ENCODE measurements around the gene ENPP6. TPM values are rescaled to one million over a fixed set of nuclear protein-coding genes. Genes with fewer than 3 reads are reported as not detected.
A peak's percentile ranks its signal among the peaks of the same experiment; 100 is the strongest.

ENPP6 gene
- total RNA-seq, 2 experiments from 2014 or later, result not detected

DNA sequence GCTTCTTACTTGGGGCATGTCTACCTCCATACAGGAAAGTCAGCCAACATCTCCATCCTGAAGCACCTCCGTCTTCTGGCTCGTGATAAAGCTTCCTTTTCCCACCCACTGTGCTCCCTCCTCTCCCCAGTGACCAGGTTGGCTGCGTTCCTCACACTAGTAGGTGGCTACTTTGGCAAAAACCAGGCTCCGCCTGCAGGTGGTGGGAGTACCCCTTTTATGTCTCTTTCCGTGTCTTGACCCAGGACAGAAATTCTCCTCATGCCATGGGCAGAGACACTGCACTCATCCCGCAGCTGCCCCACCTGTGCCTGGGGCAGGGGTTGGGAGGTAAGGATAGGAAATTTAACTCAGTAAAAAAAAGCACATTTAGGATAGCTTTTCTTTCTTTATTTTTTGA lies 50.9 kb downstream of the ENPP6 start:
- H3K4me2 ChIP-seq (ENCODE audit: low read length), result no peak overlapping the region
- no peaks in the 10 kb centered on the region for H3K9me3 ChIP-seq (ENCODE audit: low read length)
- H3K27ac ChIP-seq (ENCODE audit: low read depth, low read length, poor library complexity, severe bottlenecking), result no peak overlapping the region
- no TSS peak for BruUV-seq (replicated peaks)
- no peaks in the 10 kb centered on the region for H3K79me2 ChIP-seq (ENCODE audit: insufficient read depth, low read depth, low read length)
- POLR2A ChIA-PET, result interaction anchor here (1.3 kb wide), 1 partner anchor 13 kb away, joined by 3 read pairs; no protein-coding TSS in a partner anchor
- H3K4me1 ChIP-seq (ENCODE audit: insufficient read depth, low read length, poor library complexity, severe bottlenecking), result no peaks in the 10 kb centered on the region
- CTCF ChIA-PET (ENCODE audit: unreplicated experiment), result interaction anchor here (0.9 kb wide), 1 partner anchor 10 kb away, joined by 3 read pairs; no protein-coding TSS in a partner anchor
- no peaks in the 10 kb centered on the region for H3K9me2 ChIP-seq (ENCODE audit: insufficient read depth, low read length)
- no peaks in the 10 kb centered on the region for H3K36me3 ChIP-seq (ENCODE audit: insufficient read depth, low read length)
- intact Hi-C loops (cut with micrococcal nuclease; ENCODE audit: unreplicated experiment), result loop anchor here (10.0 kb wide), 1 partner anchor 692 kb away; no protein-coding TSS in a partner anchor
- H3K4me3 ChIP-seq (ENCODE audit: low read depth, low read length, poor library complexity, severe bottlenecking), result no peak overlapping the region
- TF ChIP-seq EZH2phosphoT487 (IDR thresholded peaks at IDR 0.05; ENCODE audit: borderline replicate concordance, low read depth, low read length), result no peak
- TF ChIP-seq, protein P1, sequence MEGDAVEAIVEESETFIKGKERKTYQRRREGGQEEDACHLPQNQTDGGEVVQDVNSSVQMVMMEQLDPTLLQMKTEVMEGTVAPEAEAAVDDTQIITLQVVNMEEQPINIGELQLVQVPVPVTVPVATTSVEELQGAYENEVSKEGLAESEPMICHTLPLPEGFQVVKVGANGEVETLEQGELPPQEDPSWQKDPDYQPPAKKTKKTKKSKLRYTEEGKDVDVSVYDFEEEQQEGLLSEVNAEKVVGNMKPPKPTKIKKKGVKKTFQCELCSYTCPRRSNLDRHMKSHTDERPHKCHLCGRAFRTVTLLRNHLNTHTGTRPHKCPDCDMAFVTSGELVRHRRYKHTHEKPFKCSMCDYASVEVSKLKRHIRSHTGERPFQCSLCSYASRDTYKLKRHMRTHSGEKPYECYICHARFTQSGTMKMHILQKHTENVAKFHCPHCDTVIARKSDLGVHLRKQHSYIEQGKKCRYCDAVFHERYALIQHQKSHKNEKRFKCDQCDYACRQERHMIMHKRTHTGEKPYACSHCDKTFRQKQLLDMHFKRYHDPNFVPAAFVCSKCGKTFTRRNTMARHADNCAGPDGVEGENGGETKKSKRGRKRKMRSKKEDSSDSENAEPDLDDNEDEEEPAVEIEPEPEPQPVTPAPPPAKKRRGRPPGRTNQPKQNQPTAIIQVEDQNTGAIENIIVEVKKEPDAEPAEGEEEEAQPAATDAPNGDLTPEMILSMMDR (conservative IDR thresholded peaks at IDR 0.05; ENCODE audit: low read length), result no peak
- no peaks in the 10 kb centered on the region for H4K20me1 ChIP-seq (ENCODE audit: insufficient read depth, low read length)
- no peak for DNase-seq (ENCODE audit: low spot score)
- H2AFZ ChIP-seq (ENCODE audit: low read length), result no peak overlapping the region

DNA sequence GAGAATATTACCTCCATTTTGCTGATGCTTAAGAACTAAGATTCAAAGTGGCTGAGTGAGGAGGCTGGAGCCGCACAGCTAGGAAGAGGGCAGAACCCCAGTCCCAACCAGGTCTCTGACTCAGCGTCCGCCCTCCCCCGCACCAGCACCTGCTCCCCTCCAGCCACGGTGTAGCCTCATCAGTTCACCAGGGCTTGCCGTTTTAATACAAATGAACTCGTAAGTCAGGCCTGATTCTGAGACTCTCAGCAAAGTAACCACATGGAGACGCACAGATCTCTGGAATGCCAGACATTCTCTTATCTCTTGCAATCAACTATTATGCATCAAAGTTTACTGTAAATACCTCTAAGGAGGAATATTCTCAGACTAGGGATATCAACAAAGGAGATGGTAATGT lies 52.4 kb downstream of the ENPP6 start:
- no peaks in the 10 kb centered on the region for H3K9me3 ChIP-seq (ENCODE audit: low read length)
- no peaks in the 10 kb centered on the region for H3K9me2 ChIP-seq (ENCODE audit: insufficient read depth, low read length)
- no TSS peak for BruUV-seq (replicated peaks)
- no peak overlapping the region for H2AFZ ChIP-seq (ENCODE audit: low read length)
- no peak for DNase-seq (ENCODE audit: low spot score)
- H4K20me1 ChIP-seq (ENCODE audit: insufficient read depth, low read length), result no peaks in the 10 kb centered on the region
- POLR2A ChIA-PET, result interaction anchor here (1.3 kb wide), 1 partner anchor 11 kb away, joined by 3 read pairs; no protein-coding TSS in a partner anchor
- no peaks in the 10 kb centered on the region for H3K79me2 ChIP-seq (ENCODE audit: insufficient read depth, low read depth, low read length)
- no peak overlapping the region for H3K4me3 ChIP-seq (ENCODE audit: low read depth, low read length, poor library complexity, severe bottlenecking)
- TF ChIP-seq EZH2phosphoT487 (IDR thresholded peaks at IDR 0.05; ENCODE audit: borderline replicate concordance, low read depth, low read length), result no peak
- TF ChIP-seq, protein P1 (conservative IDR thresholded peaks at IDR 0.05; ENCODE audit: low read length), result no peak
- CTCF ChIA-PET (ENCODE audit: unreplicated experiment), result no interaction called here
- no peaks in the 10 kb centered on the region for H3K36me3 ChIP-seq (ENCODE audit: insufficient read depth, low read length)
- H3K4me1 ChIP-seq (ENCODE audit: insufficient read depth, low read length, poor library complexity, severe bottlenecking), result no peaks in the 10 kb centered on the region
- no peak overlapping the region for H3K27ac ChIP-seq (ENCODE audit: low read depth, low read length, poor library complexity, severe bottlenecking)
- intact Hi-C loops (cut with micrococcal nuclease; ENCODE audit: unreplicated experiment), result loop anchor here (10.0 kb wide), 1 partner anchor 690 kb away; no protein-coding TSS in a partner anchor
- no peak overlapping the region for H3K4me2 ChIP-seq (ENCODE audit: low read length)

DNA sequence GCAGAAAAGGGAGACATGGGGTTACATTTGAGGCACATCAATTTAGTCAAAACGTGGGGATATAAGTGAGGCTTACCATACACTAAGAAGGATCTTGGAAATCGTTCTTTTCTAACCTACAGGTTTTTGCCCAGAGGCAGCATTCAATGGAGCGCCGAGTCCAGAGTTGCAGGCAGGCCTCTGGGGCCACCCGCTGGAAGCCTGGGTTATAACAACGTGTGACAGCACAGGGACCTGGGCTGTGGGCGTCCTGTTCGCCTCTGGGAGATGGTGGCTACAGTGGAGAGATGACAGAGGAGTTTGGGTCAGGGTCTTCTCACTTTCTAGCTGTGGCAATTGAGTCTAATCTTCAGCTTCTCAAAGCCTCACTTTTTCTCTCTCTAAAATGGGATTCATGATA lies 53.9 kb downstream of the ENPP6 start:
- Histone ChIP-seq H2AFZ (ENCODE audit: low read length) (no peak overlapping the region), H4K20me1 (ENCODE audit: insufficient read depth, low read length) (no peaks in the 10 kb centered on the region), H3K4me3 (ENCODE audit: low read depth, low read length, poor library complexity, severe bottlenecking) (no peak overlapping the region), H3K9me3 (ENCODE audit: low read length) (no peaks in the 10 kb centered on the region), H3K79me2 (ENCODE audit: insufficient read depth, low read depth, low read length) (no peaks in the 10 kb centered on the region), H3K36me3 (ENCODE audit: insufficient read depth, low read length) (no peaks in the 10 kb centered on the region), H3K4me1 (ENCODE audit: insufficient read depth, low read length, poor library complexity, severe bottlenecking) (no peaks in the 10 kb centered on the region), H3K27ac (ENCODE audit: low read depth, low read length, poor library complexity, severe bottlenecking) (no peak overlapping the region), H3K4me2 (ENCODE audit: low read length) (no peak overlapping the region), H3K9me2 (ENCODE audit: insufficient read depth, low read length) (no peaks in the 10 kb centered on the region)
- TF ChIP-seq EZH2phosphoT487 (IDR thresholded peaks at IDR 0.05; ENCODE audit: borderline replicate concordance, low read depth, low read length), result no peak
- TF ChIP-seq, protein P1 (conservative IDR thresholded peaks at IDR 0.05; ENCODE audit: low read length), result peak; percentile 67
- intact Hi-C loops (cut with micrococcal nuclease; ENCODE audit: unreplicated experiment), result loop anchor here (10.0 kb wide), 1 partner anchor 689 kb away; no protein-coding TSS in a partner anchor
- ChIA-PET POLR2A (no interaction called here), CTCF (ENCODE audit: unreplicated experiment) (interaction anchor here (0.6 kb wide), 1 partner anchor 352 kb away, joined by 3 read pairs; no protein-coding TSS in a partner anchor)
- DNase-seq (ENCODE audit: low spot score), result peak; percentile 23
- no TSS peak for BruUV-seq (replicated peaks)

Measured in OCI-LY7 (cell line).